Neural cell (in vitro differentiated cells): ENCODE data around the gene CD3E. TPM values are rescaled to one million over a fixed set of nuclear protein-coding genes. Genes with fewer than 3 reads are reported as not detected.

Experiments used
- H2AFZ ChIP-seq: fragments of 200-600, 300-800 bp; sonication (generic), shearing (Covaris generic); 2 replicates; pipeline ENCODE4 v1.6.0; 2014; ENCODE audit warnings: low read depth, mild to moderate bottlenecking, antibody characterized with exemption, low read length, moderate library complexity
- H3F3A ChIP-seq: fragments of 200-600 bp; shearing (Covaris generic); 2 replicates; pipeline ENCODE4 v1.6.1; 2016; ENCODE audit warnings: mild to moderate bottlenecking, moderate library complexity, mixed read lengths, antibody characterized with exemption, low read length; ENCODE audit not compliant: insufficient read depth, poor library complexity, severe bottlenecking
- H3K27ac ChIP-seq: fragments of 200-600, 300-800 bp; sonication (generic), shearing (Covaris generic); 2 replicates; pipeline ENCODE4 v1.5.1; 2014; ENCODE audit warnings: mild to moderate bottlenecking, low read length, moderate library complexity
- H3K27me3 ChIP-seq: fragments of 300-800, 200-600 bp; sonication (generic), shearing (Covaris generic); 2 replicates; pipeline ENCODE4 v1.6.0; 2014; ENCODE audit warnings: mild to moderate bottlenecking, low read depth, low read length, moderate library complexity; ENCODE audit not compliant: insufficient read depth
- H3K36me3 ChIP-seq: fragments of 300-800, 200-600 bp; sonication (generic), shearing (Covaris generic); 2 replicates; pipeline ENCODE4 v1.5.1; 2014; ENCODE audit warnings: mild to moderate bottlenecking, antibody characterized with exemption, low read length, moderate library complexity; ENCODE audit not compliant: insufficient read depth
- H3K4me2 ChIP-seq: fragments of 300-800, 200-600 bp; sonication (generic), shearing (Covaris generic); 2 replicates; pipeline ENCODE4 v1.6.0; 2014; ENCODE audit warnings: mild to moderate bottlenecking, low read length
- H3K4me3 ChIP-seq: fragments of 300-800, 200-600 bp; sonication (generic), shearing (Covaris generic); 2 replicates; pipeline ENCODE4 v1.5.1; 2014; ENCODE audit warnings: mild to moderate bottlenecking, low read length, moderate library complexity
- H3K79me2 ChIP-seq: fragments of 200-600 bp; shearing (Covaris generic); replicated peaks from 2 replicates; pipeline ENCODE4 v1.6.0; 2014; ENCODE audit warnings: mild to moderate bottlenecking, low read length, moderate library complexity; ENCODE audit not compliant: insufficient read depth
- H3K9ac ChIP-seq: fragments of 300-800, 200-600 bp; sonication (generic), shearing (Covaris generic); 2 replicates; pipeline ENCODE4 v1.6.1; 2016; ENCODE audit warnings: mild to moderate bottlenecking, low read length, mixed read lengths
- H3K9me2 ChIP-seq: fragments of 200-600 bp; shearing (Covaris generic); 2 replicates; pipeline ENCODE4 v1.6.1; 2016; ENCODE audit warnings: mild to moderate bottlenecking, low read length, mixed read lengths; ENCODE audit not compliant: insufficient read depth
- H3K9me3 ChIP-seq: fragments of 200-600, 300-800 bp; sonication (generic), shearing (Covaris generic); 2 replicates; pipeline ENCODE4 v1.6.1; 2016; ENCODE audit warnings: mild to moderate bottlenecking, mixed run types, low read length, moderate library complexity, mixed read lengths
- H4K20me1 ChIP-seq: fragments of 200-600 bp; shearing (Covaris generic); 2 replicates; pipeline ENCODE4 v1.6.1; 2016; ENCODE audit warnings: mild to moderate bottlenecking, mixed run types; ENCODE audit not compliant: insufficient read depth
- CTCF ChIP-seq: fragments of 450-650 bp; IDR thresholded peaks from 2 replicates; pipeline ENCODE4 v1.5.1; 2014; ENCODE audit warnings: antibody characterized with exemption, mild to moderate bottlenecking, moderate library complexity; ENCODE audit not compliant: poor library complexity, severe bottlenecking
- EP300 ChIP-seq: fragments of 450-650 bp; conservative IDR thresholded peaks from 2 replicates; pipeline ENCODE4 v1.6.1; 2014; ENCODE audit warnings: antibody characterized with exemption, mild to moderate bottlenecking, moderate library complexity; ENCODE audit not compliant: poor library complexity, severe bottlenecking
- EZH2 ChIP-seq: fragments of 200-600, 300-800 bp; shearing (Covaris generic), sonication (generic); IDR thresholded peaks from 2 replicates; pipeline ENCODE4 v1.6.1; 2014; ENCODE audit warnings: antibody characterized with exemption, low read length, borderline replicate concordance, mild to moderate bottlenecking; ENCODE audit not compliant: insufficient read depth, poor library complexity, severe bottlenecking
- MXI1 ChIP-seq: fragments of 450-650 bp; conservative IDR thresholded peaks from 2 replicates; pipeline ENCODE4 v1.6.1; 2014; ENCODE audit warnings: antibody characterized with exemption, mild to moderate bottlenecking; ENCODE audit not compliant: poor library complexity, severe bottlenecking
- POLR2AphosphoS5 ChIP-seq: IDR thresholded peaks from 2 replicates; pipeline ENCODE4 v1.6.1; 2012
- RAD21 ChIP-seq: fragments of 450-650 bp; conservative IDR thresholded peaks from 2 replicates; pipeline ENCODE4 v1.6.1; 2014; ENCODE audit warnings: antibody characterized with exemption, mild to moderate bottlenecking, moderate library complexity
- SMC3 ChIP-seq: fragments of 450-650 bp; conservative IDR thresholded peaks from 2 replicates; pipeline ENCODE4 v1.6.1; 2014; ENCODE audit warnings: antibody characterized with exemption, mild to moderate bottlenecking, moderate library complexity; ENCODE audit not compliant: poor library complexity
- TAF1 ChIP-seq: IDR thresholded peaks from 2 replicates; pipeline ENCODE4 v1.6.1; 2012; ENCODE audit warnings: low read depth
- polyA plus RNA-seq: library from polyadenylated mRNA; depleted of rRNA; stranded (reverse); fragments of >200 nt; gene quantifications from 2 replicates; pipeline ENCODE4 v1.2.3, GENCODE V29; 2014
- TF ChIP-seq, protein P1 (sequence below): IDR thresholded peaks from 2 replicates; pipeline ENCODE4 v1.6.1; 2012; ENCODE audit warnings: borderline replicate concordance

The CD3E gene
- polyA plus RNA-seq, 1 donor from 2014 or later: not detected

- no peak overlapping the region for H3K4me2 ChIP-seq
- no peak overlapping the region for H3K4me3 ChIP-seq
- H3F3A ChIP-seq: no peaks in the 10 kb centered on the region
- no peaks in the 10 kb centered on the region for H3K9me3 ChIP-seq
- H3K27me3 ChIP-seq: no peaks in the 10 kb centered on the region
- no peaks in the 10 kb centered on the region for H3K36me3 ChIP-seq
- TF ChIP-seq RAD21 (no peak), TAF1 (no peak), SMC3 (no peak)
- H2AFZ ChIP-seq: no peak overlapping the region
- no peaks in the 10 kb centered on the region for H3K79me2 ChIP-seq
- no peak overlapping the region for H3K27ac ChIP-seq
- H3K9ac ChIP-seq: no peak overlapping the region
- no peaks in the 10 kb centered on the region for H4K20me1 ChIP-seq
- no peaks in the 10 kb centered on the region for H3K9me2 ChIP-seq
These were observed 6.4 kb downstream of the CD3E start for GRCh38 chr11:118310781-118311485.

- H3K9me2 ChIP-seq: no peaks in the 10 kb centered on the region
- no peak overlapping the region for H3K4me3 ChIP-seq
- H2AFZ ChIP-seq: no peak overlapping the region
- H3K9ac ChIP-seq: no peak overlapping the region
- no peaks in the 10 kb centered on the region for H3K9me3 ChIP-seq
- no peak overlapping the region for H3K4me2 ChIP-seq
- H3F3A ChIP-seq: no peaks in the 10 kb centered on the region
- no peaks in the 10 kb centered on the region for H4K20me1 ChIP-seq
- TF ChIP-seq TAF1: no peak
- TF ChIP-seq EP300: no peak
- TF ChIP-seq POLR2AphosphoS5: no peak
- TF ChIP-seq, protein P1, sequence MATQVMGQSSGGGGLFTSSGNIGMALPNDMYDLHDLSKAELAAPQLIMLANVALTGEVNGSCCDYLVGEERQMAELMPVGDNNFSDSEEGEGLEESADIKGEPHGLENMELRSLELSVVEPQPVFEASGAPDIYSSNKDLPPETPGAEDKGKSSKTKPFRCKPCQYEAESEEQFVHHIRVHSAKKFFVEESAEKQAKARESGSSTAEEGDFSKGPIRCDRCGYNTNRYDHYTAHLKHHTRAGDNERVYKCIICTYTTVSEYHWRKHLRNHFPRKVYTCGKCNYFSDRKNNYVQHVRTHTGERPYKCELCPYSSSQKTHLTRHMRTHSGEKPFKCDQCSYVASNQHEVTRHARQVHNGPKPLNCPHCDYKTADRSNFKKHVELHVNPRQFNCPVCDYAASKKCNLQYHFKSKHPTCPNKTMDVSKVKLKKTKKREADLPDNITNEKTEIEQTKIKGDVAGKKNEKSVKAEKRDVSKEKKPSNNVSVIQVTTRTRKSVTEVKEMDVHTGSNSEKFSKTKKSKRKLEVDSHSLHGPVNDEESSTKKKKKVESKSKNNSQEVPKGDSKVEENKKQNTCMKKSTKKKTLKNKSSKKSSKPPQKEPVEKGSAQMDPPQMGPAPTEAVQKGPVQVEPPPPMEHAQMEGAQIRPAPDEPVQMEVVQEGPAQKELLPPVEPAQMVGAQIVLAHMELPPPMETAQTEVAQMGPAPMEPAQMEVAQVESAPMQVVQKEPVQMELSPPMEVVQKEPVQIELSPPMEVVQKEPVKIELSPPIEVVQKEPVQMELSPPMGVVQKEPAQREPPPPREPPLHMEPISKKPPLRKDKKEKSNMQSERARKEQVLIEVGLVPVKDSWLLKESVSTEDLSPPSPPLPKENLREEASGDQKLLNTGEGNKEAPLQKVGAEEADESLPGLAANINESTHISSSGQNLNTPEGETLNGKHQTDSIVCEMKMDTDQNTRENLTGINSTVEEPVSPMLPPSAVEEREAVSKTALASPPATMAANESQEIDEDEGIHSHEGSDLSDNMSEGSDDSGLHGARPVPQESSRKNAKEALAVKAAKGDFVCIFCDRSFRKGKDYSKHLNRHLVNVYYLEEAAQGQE: no peak
- TF ChIP-seq EZH2: no peak
- TF ChIP-seq MXI1: no peak
- TF ChIP-seq SMC3: no peak
- TF ChIP-seq RAD21: no peak
- TF ChIP-seq CTCF: no peak
- H3K27me3 ChIP-seq: no peaks in the 10 kb centered on the region
- no peaks in the 10 kb centered on the region for H3K79me2 ChIP-seq
- no peak overlapping the region for H3K27ac ChIP-seq
- H3K36me3 ChIP-seq: no peaks in the 10 kb centered on the region
These were observed 7.0 kb downstream of the CD3E start for GRCh38 chr11:118311518-118311917.
